ENCODE data around the gene SEMA4B.

GRCh38 chr15:90187257-90187868 is 13.8 kb upstream of the SEMA4B start:
- TF ChIP-seq CTCF (IDR thresholded peaks at IDR 0.05) (no peak), POLR2A (IDR thresholded peaks at IDR 0.05) (no peak)

Data from lower leg skin (tissue), 3 donors.